K562 (cell line): ENCODE data around the gene ASB6. TPM values are rescaled to one million over a fixed set of nuclear protein-coding genes. Genes with fewer than 3 reads are reported as not detected.

Experiments used
- ATF1 ChIP-seq, 2 experiments: fragments of 450-650 bp in 1 of 2; IDR thresholded peaks; 2 replicates each; pipeline ENCODE4 v1.6.1; 2016; ENCODE audit warnings: missing compliant biosample characterization in 1 of 2, missing genetic modification characterization in 1 of 2
- BRF1 ChIP-seq: IDR thresholded peaks from 3 replicates; pipeline ENCODE4 v1.6.1; 2011; ENCODE audit warnings: borderline replicate concordance, mild to moderate bottlenecking; ENCODE audit not compliant: insufficient read length; ENCODE audit errors: extremely low read depth
- ELF1 ChIP-seq: fragments of 200-800 bp; sonication (Bioruptor generic); IDR thresholded peaks from 2 replicates; pipeline ENCODE4 v1.6.1; 2016; ENCODE audit warnings: missing genetic modification characterization, missing compliant biosample characterization
- POLR2G ChIP-seq: fragments of 200-400 bp; formaldehyde crosslinking; IDR thresholded peaks from 2 replicates; pipeline ENCODE4 v1.6.1; 2017; ENCODE audit warnings: low read depth, mild to moderate bottlenecking, antibody characterized with exemption, low read length, moderate library complexity
- POU5F1 ChIP-seq: fragments of 150-350 bp; IDR thresholded peaks from 2 replicates; pipeline ENCODE4 v1.6.1; 2014; ENCODE audit warnings: borderline replicate concordance, low read length, low read depth, mild to moderate bottlenecking; ENCODE audit not compliant: partially characterized antibody
- REST ChIP-seq, 2 experiments: fragments of 450-650 bp; formaldehyde crosslinking in 1 of 2; IDR thresholded peaks; 2 replicates each; pipeline versions ENCODE4 v1.4.0 to v1.6.1; 2014 to 2020; ENCODE audit warnings: mild to moderate bottlenecking in 2 of 2, borderline replicate concordance in 1 of 2, low read depth in 1 of 2
- SAP30 ChIP-seq: fragments of 200-600 bp; sonication (generic); IDR thresholded peaks from 2 replicates; pipeline ENCODE4 v1.6.1; 2012; ENCODE audit warnings: borderline replicate concordance, low read depth, mild to moderate bottlenecking, moderate library complexity, low read length, control low read depth, inconsistent platforms; ENCODE audit not compliant: insufficient read depth, poor library complexity, severe bottlenecking
- ZNF232 ChIP-seq: sonication (generic); formaldehyde crosslinking; IDR thresholded peaks from 2 replicates; pipeline ENCODE4 v1.8.0; 2022; ENCODE audit warnings: mild to moderate bottlenecking, missing genetic modification reagents
- ZNF24 ChIP-seq: fragments of 450-650 bp; IDR thresholded peaks from 2 replicates; pipeline ENCODE4 v1.6.1; 2016
- ZNF324 ChIP-seq: fragments of 250-450 bp; sonication (Bioruptor Pico); IDR thresholded peaks from 2 replicates; pipeline ENCODE4 v1.4.0; 2020; ENCODE audit warnings: mild to moderate bottlenecking
- polyA plus RNA-seq, 8 experiments: library from polyadenylated mRNA; depleted of rRNA in 4 of 8; stranded (reverse) in 5 of 8; unstranded in 3 of 8; fragments of >200 nt; fragmentation: Nextera tagmentation in 2 of 8; fragmentation: Illumina TruSeq in 1 of 8; extraction: Ambion mirVana in 2 of 8; extraction: Trizol in 1 of 8; gene quantifications; 2 replicates each; pipeline versions ENCODE4 v1.2.1 to v1.2.3, GENCODE V29; 2011 to 2014; ENCODE audit warnings: inconsistent platforms in 1 of 8, missing spikeins in 1 of 8
- total RNA-seq, 7 experiments: library from RNA; depleted of rRNA in 6 of 7; stranded (reverse); fragments of >200 nt in 6 of 7; fragmentation: Illumina TruSeq in 2 of 7; extraction: Trizol in 2 of 7; gene quantifications; 2 replicates each; pipeline versions ENCODE4 v1.2.1 to v1.2.3, GENCODE V29; 2011 to 2021; ENCODE audit warnings: low replicate concordance in 1 of 7
- TF ChIP-seq, protein P1 (sequence below): fragments of 250-450 bp; sonication (Bioruptor Pico); IDR thresholded peaks from 2 replicates; pipeline ENCODE4 v1.5.1; 2021; ENCODE audit warnings: mild to moderate bottlenecking
- TF ChIP-seq, protein P2 (sequence below): fragments of 250-450 bp; sonication (Bioruptor Pico); IDR thresholded peaks from 2 replicates; pipeline ENCODE4 v1.5.0; 2020; ENCODE audit warnings: mild to moderate bottlenecking, borderline replicate concordance
- TF ChIP-seq, protein P3 (sequence below): fragments of 450-650 bp; IDR thresholded peaks from 2 replicates; pipeline ENCODE4 v1.6.1; 2016; ENCODE audit warnings: low read depth, mild to moderate bottlenecking, moderate library complexity

The ASB6 gene
- total and polyA plus RNA-seq, 9 of the 15 experiments (the other 6 are each of a cell fraction or from before 2014, with no cell fraction given): 0.92 to 17.8 (median 11.3) TPM

DNA sequence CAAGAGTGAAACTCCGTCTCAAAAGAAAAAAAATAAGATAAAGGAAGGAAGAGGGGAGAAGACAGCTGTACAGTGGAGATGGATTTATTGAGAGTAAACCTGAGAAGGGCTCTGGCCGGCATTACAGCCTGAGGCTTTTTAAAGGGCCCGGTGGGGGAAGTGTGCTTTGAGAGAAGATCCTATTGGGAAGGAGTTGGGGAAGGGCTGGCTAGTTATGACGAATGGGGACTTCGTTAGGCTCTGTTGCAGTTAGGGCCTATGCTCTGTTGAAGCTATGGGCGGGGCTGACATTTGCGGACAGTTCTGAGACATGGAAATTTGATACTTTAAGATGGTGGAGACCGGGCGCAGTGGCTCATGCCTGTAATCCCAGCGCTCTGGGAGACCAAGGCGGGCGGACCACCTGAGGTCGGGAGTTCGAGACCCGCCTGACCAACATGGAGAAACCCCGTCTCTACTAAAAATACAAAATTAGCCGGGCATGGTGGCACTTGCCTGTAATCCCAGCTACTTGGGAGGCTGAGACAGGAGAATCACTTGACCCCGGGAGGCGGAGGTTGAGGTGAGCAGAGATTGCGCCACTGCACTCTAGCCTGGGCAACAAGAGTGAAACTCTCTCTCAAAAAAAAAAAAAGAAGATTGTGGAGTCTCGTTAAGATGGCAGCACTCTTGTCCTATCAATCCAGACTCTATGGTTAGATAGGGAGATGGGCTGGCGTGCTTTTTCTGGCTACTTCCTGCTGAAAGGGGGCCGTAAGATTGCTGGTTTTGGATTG is 54.3 kb downstream of the ASB6 start (continued):
- TF ChIP-seq, protein P1, sequence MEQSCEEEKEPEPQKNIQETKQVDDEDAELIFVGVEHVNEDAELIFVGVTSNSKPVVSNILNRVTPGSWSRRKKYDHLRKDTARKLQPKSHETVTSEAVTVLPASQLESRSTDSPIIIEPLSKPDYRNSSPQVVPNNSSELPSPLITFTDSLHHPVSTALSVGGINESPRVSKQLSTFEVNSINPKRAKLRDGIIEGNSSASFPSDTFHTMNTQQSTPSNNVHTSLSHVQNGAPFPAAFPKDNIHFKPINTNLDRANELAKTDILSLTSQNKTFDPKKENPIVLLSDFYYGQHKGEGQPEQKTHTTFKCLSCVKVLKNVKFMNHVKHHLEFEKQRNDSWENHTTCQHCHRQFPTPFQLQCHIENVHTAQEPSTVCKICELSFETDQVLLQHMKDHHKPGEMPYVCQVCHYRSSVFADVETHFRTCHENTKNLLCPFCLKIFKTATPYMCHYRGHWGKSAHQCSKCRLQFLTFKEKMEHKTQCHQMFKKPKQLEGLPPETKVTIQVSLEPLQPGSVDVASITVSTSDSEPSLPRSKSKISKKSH (CRISPR knock-in tag): no peak
- TF ChIP-seq BRF1 (no peak), ZNF24 (peak; percentile 21; the same call in 1 of the 2 replicates), POLR2G (no peak), SAP30 (no peak), REST (IDR thresholded peaks at IDR 0.05; ENCODE audit: borderline replicate concordance) (no peak), REST (CRISPR knock-in tag; IDR thresholded peaks at IDR 0.05; ENCODE audit: low read depth) (no peak), ZNF232 (CRISPR knock-in tag) (no peak), ATF1 (CRISPR knock-in tag; IDR thresholded peaks at IDR 0.05) (no peak), ATF1 (tag; IDR thresholded peaks at IDR 0.05) (peak; percentile 68), ZNF324 (CRISPR knock-in tag) (no peak), ELF1 (tag) (peak; percentile 46; the same call in 1 of the 2 replicates), POU5F1 (no peak)
- TF ChIP-seq, protein P2, sequence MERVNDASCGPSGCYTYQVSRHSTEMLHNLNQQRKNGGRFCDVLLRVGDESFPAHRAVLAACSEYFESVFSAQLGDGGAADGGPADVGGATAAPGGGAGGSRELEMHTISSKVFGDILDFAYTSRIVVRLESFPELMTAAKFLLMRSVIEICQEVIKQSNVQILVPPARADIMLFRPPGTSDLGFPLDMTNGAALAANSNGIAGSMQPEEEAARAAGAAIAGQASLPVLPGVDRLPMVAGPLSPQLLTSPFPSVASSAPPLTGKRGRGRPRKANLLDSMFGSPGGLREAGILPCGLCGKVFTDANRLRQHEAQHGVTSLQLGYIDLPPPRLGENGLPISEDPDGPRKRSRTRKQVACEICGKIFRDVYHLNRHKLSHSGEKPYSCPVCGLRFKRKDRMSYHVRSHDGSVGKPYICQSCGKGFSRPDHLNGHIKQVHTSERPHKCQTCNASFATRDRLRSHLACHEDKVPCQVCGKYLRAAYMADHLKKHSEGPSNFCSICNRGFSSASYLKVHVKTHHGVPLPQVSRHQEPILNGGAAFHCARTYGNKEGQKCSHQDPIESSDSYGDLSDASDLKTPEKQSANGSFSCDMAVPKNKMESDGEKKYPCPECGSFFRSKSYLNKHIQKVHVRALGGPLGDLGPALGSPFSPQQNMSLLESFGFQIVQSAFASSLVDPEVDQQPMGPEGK (CRISPR knock-in tag): no peak
- TF ChIP-seq, protein P3, sequence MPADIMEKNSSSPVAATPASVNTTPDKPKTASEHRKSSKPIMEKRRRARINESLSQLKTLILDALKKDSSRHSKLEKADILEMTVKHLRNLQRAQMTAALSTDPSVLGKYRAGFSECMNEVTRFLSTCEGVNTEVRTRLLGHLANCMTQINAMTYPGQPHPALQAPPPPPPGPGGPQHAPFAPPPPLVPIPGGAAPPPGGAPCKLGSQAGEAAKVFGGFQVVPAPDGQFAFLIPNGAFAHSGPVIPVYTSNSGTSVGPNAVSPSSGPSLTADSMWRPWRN: no peak
